ENCODE results near the gene CDKN2AIPNL. TPM values are rescaled to one million over a fixed set of nuclear protein-coding genes. Genes with fewer than 3 reads are reported as not detected.
"Not testable (repeated sequence)": the region's sequence is repeated elsewhere in the genome, so short reads cannot be mapped to it uniquely, and the experiment has no call there.

The CDKN2AIPNL gene
- total RNA-seq, 2 experiments from 2014 or later, result 36.1 to 42.0 TPM

GRCh38 chr5:134397196-134397595 is 14.5 kb downstream of the CDKN2AIPNL start:
- no peak for DNase-seq
- ChIA-PET CTCF (interaction anchor here (0.6 to 0.9 kb wide), 3 partner anchors 9 to 123 kb away, joined by 3 to 4 read pairs (median 4); no protein-coding TSS in a partner anchor), POLR2A (no interaction called here)
- H3K4me1 Mint-ChIP-seq, result peaks cover 2% of the 10 kb centered on the region
- intact Hi-C loops (cut with DNase I, micrococcal nuclease), result no loop called here
- H3K27me3 Mint-ChIP-seq, result no peaks in the 10 kb centered on the region
- no peak overlapping the region for H3K27ac Mint-ChIP-seq
- H3K4me3 Mint-ChIP-seq, result no peak overlapping the region
- H3K36me3 Mint-ChIP-seq (ENCODE audit: low read depth), result peaks cover 32% of the 10 kb centered on the region
- no peak for ATAC-seq
- no peaks in the 10 kb centered on the region for H3K9me3 Mint-ChIP-seq (ENCODE audit: low read depth)

- H3K4me1 Mint-ChIP-seq, result peaks cover 2% of the 10 kb centered on the region
- DNase-seq, result no peak
- no peak overlapping the region for H3K4me3 Mint-ChIP-seq
- no peak overlapping the region for H3K27ac Mint-ChIP-seq
- peaks cover 37% of the 10 kb centered on the region for H3K36me3 Mint-ChIP-seq (ENCODE audit: low read depth)
- ChIA-PET POLR2A (interaction anchor here (0.6 kb wide), 1 partner anchor 223 kb away, joined by 3 read pairs; no protein-coding TSS in a partner anchor), CTCF (interaction anchor here (1.1 to 1.5 kb wide), 5 partner anchors 13 to 191 kb away, joined by 3 to 6 read pairs (median 4); partner anchors contain the start of gene CDKN2AIPNL)
- ATAC-seq, result no peak
- no peaks in the 10 kb centered on the region for H3K9me3 Mint-ChIP-seq (ENCODE audit: low read depth)
- no peaks in the 10 kb centered on the region for H3K27me3 Mint-ChIP-seq
- intact Hi-C loops (cut with DNase I, micrococcal nuclease), result no loop called here
Observed at GRCh38 chr5:134396274-134396673, 15.4 kb downstream of the CDKN2AIPNL start.

- Mint-ChIP-seq H3K27me3 (no peaks in the 10 kb centered on the region), H3K9me3 (ENCODE audit: low read depth) (no peaks in the 10 kb centered on the region), H3K4me3 (no peak overlapping the region), H3K4me1 (peaks cover 2% of the 10 kb centered on the region), H3K36me3 (ENCODE audit: low read depth) (peaks cover 46% of the 10 kb centered on the region), H3K27ac (no peak overlapping the region)
- ATAC-seq (no peak), DNase-seq (no peak)
- ChIA-PET CTCF (interaction anchor here (1.4 kb wide), 1 partner anchor 16 kb away, joined by 6 read pairs; the partner anchor contains the start of gene CDKN2AIPNL), POLR2A (no interaction called here)
- intact Hi-C loops (cut with DNase I, micrococcal nuclease), result no loop called here
Observed at GRCh38 chr5:134394932-134395331, 16.7 kb downstream of the CDKN2AIPNL start.

- no peak overlapping the region for H3K4me3 Mint-ChIP-seq
- CTCF ChIA-PET, result interaction anchor here (1.1 to 4.5 kb wide), 4 partner anchors 12 to 195 kb away, joined by 3 to 29 read pairs (median 6); partner anchors contain the start of gene UBE2B
- peaks cover 2% of the 10 kb centered on the region for H3K4me1 Mint-ChIP-seq
- POLR2A ChIA-PET, result no interaction called here
- no peaks in the 10 kb centered on the region for H3K27me3 Mint-ChIP-seq
- DNase-seq (no peak), ATAC-seq (no peak)
- intact Hi-C loops (cut with DNase I, micrococcal nuclease), result no loop called here
- H3K36me3 Mint-ChIP-seq (ENCODE audit: low read depth), result peaks cover 47% of the 10 kb centered on the region
- H3K27ac Mint-ChIP-seq, result no peak overlapping the region
- no peaks in the 10 kb centered on the region for H3K9me3 Mint-ChIP-seq (ENCODE audit: low read depth)
Observed at GRCh38 chr5:134392301-134392700, 19.4 kb downstream of the CDKN2AIPNL start.

- H3K36me3 Mint-ChIP-seq (ENCODE audit: low read depth), result peaks cover 56% of the 10 kb centered on the region
- CTCF ChIA-PET, result no interaction called here
- POLR2A ChIA-PET, result no interaction called here
- ATAC-seq, result no peak
- no peak for DNase-seq
- H3K4me1 Mint-ChIP-seq, result peaks cover 16% of the 10 kb centered on the region
- H3K27me3 Mint-ChIP-seq, result no peaks in the 10 kb centered on the region
- no peaks in the 10 kb centered on the region for H3K9me3 Mint-ChIP-seq (ENCODE audit: low read depth)
- no peak overlapping the region for H3K4me3 Mint-ChIP-seq
- no peak overlapping the region for H3K27ac Mint-ChIP-seq
- intact Hi-C loops (cut with DNase I, micrococcal nuclease), result no loop called here
Observed at GRCh38 chr5:134387443-134387842, 24.2 kb downstream of the CDKN2AIPNL start.

GRCh38 chr5:134383980-134384697 is 27.5 kb downstream of the CDKN2AIPNL start:
- Mint-ChIP-seq H3K4me3 (no peak overlapping the region), H3K4me1 (peaks cover 29% of the 10 kb centered on the region), H3K27me3 (no peaks in the 10 kb centered on the region), H3K27ac (peak overlapping the region; percentile 90), H3K9me3 (ENCODE audit: low read depth) (no peaks in the 10 kb centered on the region), H3K36me3 (ENCODE audit: low read depth) (peaks cover 57% of the 10 kb centered on the region)
- DNase-seq (no peak), ATAC-seq (no peak)
- CTCF ChIA-PET, result interaction anchor here (0.7 to 3.3 kb wide), 5 partner anchors 14 to 203 kb away, joined by 3 to 15 read pairs (median 4); no protein-coding TSS in a partner anchor
- POLR2A ChIA-PET, result interaction anchor here (1.2 to 1.3 kb wide), 2 partner anchors 9 to 12 kb away, joined by 5 to 6 read pairs; no protein-coding TSS in a partner anchor
- intact Hi-C loops (cut with DNase I, micrococcal nuclease), result no loop called here

GRCh38 chr5:134382204-134382603 is 29.5 kb downstream of the CDKN2AIPNL start:
- H3K27me3 Mint-ChIP-seq; H3K4me3 Mint-ChIP-seq; intact Hi-C loops (cut with DNase I, micrococcal nuclease); ATAC-seq; H3K9me3 Mint-ChIP-seq (ENCODE audit: low read depth); DNase-seq; H3K27ac Mint-ChIP-seq: not testable (repeated sequence)
- ChIA-PET CTCF (interaction anchor here (0.9 to 4.9 kb wide), 7 partner anchors 8 to 252 kb away, joined by 3 to 29 read pairs (median 7); partner anchors contain the start of genes CDKN2AIPNL and UBE2B), POLR2A (interaction anchor here (0.6 to 0.7 kb wide), 2 partner anchors 79 to 221 kb away, joined by 3 to 4 read pairs; no protein-coding TSS in a partner anchor)
- peaks cover 36% of the 10 kb centered on the region for H3K4me1 Mint-ChIP-seq
- H3K36me3 Mint-ChIP-seq (ENCODE audit: low read depth), result peaks cover 54% of the 10 kb centered on the region

GRCh38 chr5:134380346-134380745 is 31.3 kb downstream of the CDKN2AIPNL start:
- Mint-ChIP-seq H3K4me1 (peaks cover 40% of the 10 kb centered on the region), H3K4me3 (no peak overlapping the region), H3K36me3 (ENCODE audit: low read depth) (peaks cover 56% of the 10 kb centered on the region), H3K27me3 (no peaks in the 10 kb centered on the region), H3K9me3 (ENCODE audit: low read depth) (no peaks in the 10 kb centered on the region), H3K27ac (peak overlapping the region; percentile 73)
- CTCF ChIA-PET, result interaction anchor here (0.9 to 4.9 kb wide), 6 partner anchors 10 to 207 kb away, joined by 4 to 29 read pairs (median 8); partner anchors contain the start of gene CDKN2AIPNL
- DNase-seq (no peak), ATAC-seq (no peak)
- intact Hi-C loops (cut with DNase I, micrococcal nuclease), result loop anchor here in 1 of 2 experiments (1.0 kb wide), 1 partner anchor 9 kb away; the partner anchor contains the start of gene UBE2B
- POLR2A ChIA-PET, result no interaction called here

GRCh38 chr5:134374232-134374631 is 37.4 kb downstream of the CDKN2AIPNL start:
- Mint-ChIP-seq H3K27ac (peak overlapping the region; percentile 25), H3K9me3 (ENCODE audit: low read depth) (peaks cover 2% of the 10 kb centered on the region), H3K27me3 (no peaks in the 10 kb centered on the region), H3K36me3 (ENCODE audit: low read depth) (peaks cover 40% of the 10 kb centered on the region), H3K4me1 (peaks cover 49% of the 10 kb centered on the region), H3K4me3 (no peak overlapping the region)
- CTCF ChIA-PET, result interaction anchor here (0.7 kb wide), 2 partner anchors 29 to 179 kb away, joined by 3 to 4 read pairs; no protein-coding TSS in a partner anchor
- no peak for ATAC-seq
- POLR2A ChIA-PET, result no interaction called here
- intact Hi-C loops (cut with DNase I, micrococcal nuclease), result loop anchor here in 1 of 2 experiments (5.0 kb wide), 2 partner anchors 147 to 273 kb away; partner anchors contain the start of genes PPP2CA and SEC24A
- peak; percentile 31 for DNase-seq

GRCh38 chr5:134373633-134374032 is 38.0 kb downstream of the CDKN2AIPNL start:
- Mint-ChIP-seq H3K4me3 (peak overlapping the region; percentile 99), H3K36me3 (ENCODE audit: low read depth) (peaks cover 34% of the 10 kb centered on the region), H3K4me1 (peaks cover 43% of the 10 kb centered on the region)
- POLR2A ChIA-PET; ATAC-seq; H3K27ac Mint-ChIP-seq; DNase-seq; CTCF ChIA-PET; H3K27me3 Mint-ChIP-seq; H3K9me3 Mint-ChIP-seq (ENCODE audit: low read depth): not testable (repeated sequence)
- intact Hi-C loops (cut with DNase I, micrococcal nuclease), result loop anchor here in 1 of 2 experiments (5.0 kb wide), 2 partner anchors 146 to 274 kb away; partner anchors contain the start of genes PPP2CA and SEC24A

- peaks cover 32% of the 10 kb centered on the region for H3K36me3 Mint-ChIP-seq (ENCODE audit: low read depth)
- intact Hi-C loops (cut with DNase I, micrococcal nuclease), result loop anchor here (1.0 to 5.0 kb wide), 22 partner anchors 8 to 1319 kb away; partner anchors contain the start of genes CDKN2AIPNL (in 2 of the 2), PPP2CA (in 2 of the 2), SEC24A (in 2 of the 2) and CAMLG (in 1 of the 2)
- CTCF ChIA-PET, result interaction anchor here (0.6 to 2.3 kb wide), 12 partner anchors 9 to 216 kb away, joined by 3 to 13 read pairs (median 4); partner anchors contain the start of gene CDKN2AIPNL
- H3K4me3 Mint-ChIP-seq, result peak overlapping the region; percentile 99
- POLR2A ChIA-PET, result interaction anchor here (0.5 to 1.3 kb wide), 9 partner anchors 8 to 442 kb away, joined by 3 to 6 read pairs (median 5); partner anchors contain the start of genes PPP2CA and SEC24A
- peak; percentile 1 for ATAC-seq
- DNase-seq, result peak; percentile 62
- H3K27me3 Mint-ChIP-seq, result no peaks in the 10 kb centered on the region
- H3K9me3 Mint-ChIP-seq (ENCODE audit: low read depth), result peaks cover 2% of the 10 kb centered on the region
- peak overlapping the region; percentile 99 for H3K27ac Mint-ChIP-seq
- H3K4me1 Mint-ChIP-seq, result peaks cover 49% of the 10 kb centered on the region
Observed at GRCh38 chr5:134371834-134372340, 39.8 kb downstream of the CDKN2AIPNL start.
